H9 (cell line): ENCODE data around the gene KRTAP9-3. TPM values are rescaled to one million over a fixed set of nuclear protein-coding genes. Genes with fewer than 3 reads are reported as not detected.

Source experiments
- DNase-seq: peaks from one replicate; pipeline ENCODE4 v3.0.0-alpha.2; 2017
- H2AFZ ChIP-seq: one replicate; pipeline ENCODE4 v1.6.1; 2013; ENCODE audit warnings: mild to moderate bottlenecking, low read length, control low read depth, moderate library complexity
- H2AK5ac ChIP-seq: 2 replicates; pipeline ENCODE4 v1.6.1; 2013; ENCODE audit warnings: low read length, control low read depth, mixed read lengths; ENCODE audit not compliant: insufficient read length
- H2BK120ac ChIP-seq: one replicate; pipeline ENCODE4 v1.6.1; 2013; ENCODE audit warnings: low read depth, mild to moderate bottlenecking, low read length, control low read depth, inconsistent platforms; ENCODE audit not compliant: poor library complexity, severe bottlenecking
- H2BK12ac ChIP-seq: 2 replicates; pipeline ENCODE4 v1.6.1; 2013; ENCODE audit warnings: low read length, control low read depth, mixed read lengths, low read depth; ENCODE audit not compliant: insufficient read length
- H2BK15ac ChIP-seq: 2 replicates; pipeline ENCODE4 v1.6.1; 2013; ENCODE audit warnings: low read depth, low read length, control low read depth
- H2BK20ac ChIP-seq: one replicate; pipeline ENCODE4 v1.6.1; 2013; ENCODE audit warnings: low read depth, mild to moderate bottlenecking, low read length, control low read depth, inconsistent platforms; ENCODE audit not compliant: poor library complexity, severe bottlenecking
- H2BK5ac ChIP-seq: 2 replicates; pipeline ENCODE4 v1.6.1; 2013; ENCODE audit warnings: low read length, control low read depth, mixed read lengths; ENCODE audit not compliant: insufficient read length
- H3K14ac ChIP-seq: 2 replicates; pipeline ENCODE4 v1.6.1; 2013; ENCODE audit warnings: low read length, control low read depth; ENCODE audit not compliant: insufficient read depth
- H3K18ac ChIP-seq: 2 replicates; pipeline ENCODE4 v1.6.1; 2013; ENCODE audit warnings: low read depth, mild to moderate bottlenecking, mixed read lengths, low read length, control low read depth; ENCODE audit not compliant: insufficient read length
- H3K23ac ChIP-seq: 2 replicates; pipeline ENCODE4 v1.6.1; 2013; ENCODE audit warnings: low read length, control low read depth, mixed read lengths, low read depth; ENCODE audit not compliant: insufficient read length
- H3K23me2 ChIP-seq: 2 replicates; pipeline ENCODE4 v1.6.1; 2013; ENCODE audit warnings: low read depth, mild to moderate bottlenecking, mixed read lengths, low read length, control low read depth; ENCODE audit not compliant: insufficient read length, poor library complexity, severe bottlenecking
- H3K27ac ChIP-seq: 2 replicates; pipeline ENCODE4 v1.5.1; 2013; ENCODE audit warnings: low read length, control low read depth, mixed read lengths, low read depth; ENCODE audit not compliant: insufficient read length
- H3K27me3 ChIP-seq: 2 replicates; pipeline ENCODE4 v1.6.1; 2013; ENCODE audit warnings: low read length, control low read depth, inconsistent platforms; ENCODE audit not compliant: insufficient read depth
- H3K4ac ChIP-seq: 2 replicates; pipeline ENCODE4 v1.6.1; 2013; ENCODE audit warnings: low read depth, mild to moderate bottlenecking, control low read depth, inconsistent platforms, low read length, moderate library complexity
- H3K4me1 ChIP-seq: 2 replicates; pipeline ENCODE4 v1.6.1; 2013; ENCODE audit warnings: low read length, control low read depth, inconsistent platforms; ENCODE audit not compliant: insufficient read depth
- H3K4me2 ChIP-seq: 2 replicates; pipeline ENCODE4 v1.6.1; 2013; ENCODE audit warnings: low read length, control low read depth, mixed read lengths; ENCODE audit not compliant: insufficient read length, insufficient read depth
- H3K56ac ChIP-seq: 2 replicates; pipeline ENCODE4 v1.6.1; 2013; ENCODE audit warnings: low read depth, mild to moderate bottlenecking, mixed read lengths, low read length, control low read depth; ENCODE audit not compliant: insufficient read length
- H3K79me1 ChIP-seq: 2 replicates; pipeline ENCODE4 v1.6.1; 2013; ENCODE audit warnings: low read depth, mild to moderate bottlenecking, moderate library complexity, low read length, control low read depth, inconsistent platforms; ENCODE audit not compliant: insufficient read depth, poor library complexity, severe bottlenecking
- H3K79me2 ChIP-seq: 2 replicates; pipeline ENCODE4 v1.6.1; 2013; ENCODE audit warnings: low read length, control low read depth, inconsistent platforms; ENCODE audit not compliant: insufficient read depth
- H3K9ac ChIP-seq: 2 replicates; pipeline ENCODE4 v1.6.1; 2013; ENCODE audit warnings: low read length, control low read depth, mixed read lengths; ENCODE audit not compliant: insufficient read length; ENCODE audit errors: extremely low read depth
- H3K9me3 ChIP-seq: one replicate; pipeline ENCODE4 v1.6.1; 2013; ENCODE audit warnings: low read depth, low read length, inconsistent platforms; ENCODE audit not compliant: control insufficient read depth
- H3T11ph ChIP-seq: one replicate; pipeline ENCODE4 v1.6.1; 2013; ENCODE audit warnings: mild to moderate bottlenecking, low read length, control low read depth, inconsistent platforms
- H4K20me1 ChIP-seq: one replicate; pipeline ENCODE4 v1.6.1; 2013; ENCODE audit not compliant: control insufficient read depth, insufficient read length, insufficient read depth
- H4K5ac ChIP-seq: 2 replicates; pipeline ENCODE4 v1.6.1; 2013; ENCODE audit warnings: low read depth, mild to moderate bottlenecking, mixed read lengths, low read length, control low read depth; ENCODE audit not compliant: insufficient read length
- H4K8ac ChIP-seq: replicated peaks from 2 replicates; pipeline ENCODE4 v1.6.1; 2013; ENCODE audit warnings: low read length, control low read depth, mixed read lengths, low read depth; ENCODE audit not compliant: insufficient read length
- H4K91ac ChIP-seq: 2 replicates; pipeline ENCODE4 v1.6.1; 2013; ENCODE audit warnings: low read depth, mild to moderate bottlenecking, moderate library complexity, mixed read lengths, low read length, control low read depth; ENCODE audit not compliant: insufficient read length
- H3K27ac Mint-ChIP-seq, 3 experiments: 2 replicates in 2 of 3; 3 replicates in 1 of 3; pipeline ENCODE4 v1.8.0; 2020 to 2021; ENCODE audit warnings: mixed read lengths in 3 of 3, mild to moderate bottlenecking in 1 of 3, moderate library complexity in 1 of 3
- H3K27me3 Mint-ChIP-seq: 2 replicates; pipeline ENCODE4 v1.8.0; 2021; ENCODE audit warnings: low read depth, mild to moderate bottlenecking, moderate library complexity, mixed read lengths
- H3K36me3 Mint-ChIP-seq, 3 experiments: 2 replicates in 2 of 3; 3 replicates in 1 of 3; pipeline ENCODE4 v1.8.0; 2020 to 2021; ENCODE audit warnings: low read depth in 3 of 3, mixed read lengths in 3 of 3; ENCODE audit not compliant: insufficient read depth in 1 of 3
- H3K4me1 Mint-ChIP-seq, 2 experiments: 2 replicates each; pipeline ENCODE4 v1.8.0; 2020; ENCODE audit warnings: mixed read lengths in 2 of 2
- H3K4me3 Mint-ChIP-seq, 2 experiments: 2 replicates in 1 of 2; 3 replicates in 1 of 2; pipeline ENCODE4 v1.8.0; 2020 to 2021; ENCODE audit warnings: mild to moderate bottlenecking in 2 of 2, mixed read lengths in 2 of 2, moderate library complexity in 1 of 2
- H3K9me3 Mint-ChIP-seq, 2 experiments: 2 replicates in 1 of 2; 3 replicates in 1 of 2; pipeline ENCODE4 v1.8.0; 2020; ENCODE audit warnings: mild to moderate bottlenecking in 2 of 2, mixed read lengths in 2 of 2, moderate library complexity in 1 of 2
- WGBS: extraction: QIAGEN DNeasy Blood & Tissue Kit; methylation state at CpG from one replicate; pipeline ENCODE4 v1.1.7; 2013; ENCODE audit warnings: missing lambda C conversion rate, low lambda C conversion rate, mixed read lengths; ENCODE audit not compliant: insufficient read length; ENCODE audit errors: extremely low coverage; 5-methylcytosine and 5-hydroxymethylcytosine counted together
- total RNA-seq: library from RNA; stranded (reverse); gene quantifications from 2 replicates; pipeline ENCODE4 v1.2.1, GENCODE V29; 2021
- TF ChIP-seq, protein P1 (sequence below): fragments of 200-600 bp; sonication (generic); conservative IDR thresholded peaks from 3 replicates; pipeline ENCODE4 v1.8.0; 2021; ENCODE audit warnings: antibody characterized with exemption, mild to moderate bottlenecking

Gene KRTAP9-3
- total RNA-seq, 1 experiment from 2014 or later = not detected

DNA sequence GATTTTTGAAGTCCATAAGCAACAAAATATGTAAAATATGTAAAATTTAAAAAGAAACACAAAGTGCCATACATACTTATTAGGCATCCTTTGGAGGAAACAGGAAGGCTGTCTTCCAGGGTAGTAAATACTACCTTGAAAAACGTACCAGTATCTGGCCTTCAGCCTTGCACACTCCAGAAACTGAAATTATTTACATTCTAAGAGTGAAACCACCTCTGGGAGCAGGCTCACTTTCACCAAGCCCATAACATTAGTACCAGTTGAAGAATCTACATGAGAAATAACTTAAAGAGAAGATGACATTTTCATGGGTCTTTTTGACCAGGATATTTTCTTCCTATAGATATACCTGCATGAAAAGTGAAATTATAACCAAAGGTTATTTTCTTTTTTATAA lies 36.2 kb upstream of the KRTAP9-3 start:
- H3K27me3 ChIP-seq = no peaks in the 10 kb centered on the region
- H3T11ph ChIP-seq = no peak overlapping the region
- no peak overlapping the region for H3K14ac ChIP-seq
- H3K18ac ChIP-seq = no peak overlapping the region
- no peak overlapping the region for H3K9ac ChIP-seq
- Mint-ChIP-seq H3K36me3 (0 out of 7 replicates have a peak, but pooled peaks cover 0 to 3% (median 0%) of the 10 kb centered on the region in 3 experiments), H3K9me3 (peaks cover 7 to 12% of the 10 kb centered on the region in 2 experiments; a peak in 4 of 5 replicates), H3K27me3 (peaks cover 4% of the 10 kb centered on the region), H3K27ac (no peak overlapping the region), H3K4me1 (no peaks in the 10 kb centered on the region), H3K4me3 (no peak overlapping the region)
- no peaks in the 10 kb centered on the region for H3K9me3 ChIP-seq
- H4K20me1 ChIP-seq = no peaks in the 10 kb centered on the region
- no peak overlapping the region for H2BK20ac ChIP-seq
- no peak overlapping the region for H4K8ac ChIP-seq
- no peak for DNase-seq
- WGBS = no CpG with 5 or more reads among the region's 1 CpG
- H4K91ac ChIP-seq = no peak overlapping the region
- no peak overlapping the region for H2BK12ac ChIP-seq
- no peaks in the 10 kb centered on the region for H3K4me1 ChIP-seq
- H3K4me2 ChIP-seq = no peak overlapping the region
- H3K79me2 ChIP-seq = no peaks in the 10 kb centered on the region
- no peak overlapping the region for H3K4ac ChIP-seq
- no peak overlapping the region for H2AFZ ChIP-seq
- H2BK120ac ChIP-seq = no peak overlapping the region
- no peak overlapping the region for H3K56ac ChIP-seq
- no peak overlapping the region for H3K23ac ChIP-seq
- no peaks in the 10 kb centered on the region for H3K23me2 ChIP-seq
- H3K79me1 ChIP-seq = no peaks in the 10 kb centered on the region
- H2AK5ac ChIP-seq = no peak overlapping the region
- no peak overlapping the region for H2BK5ac ChIP-seq
- TF ChIP-seq, protein P1, sequence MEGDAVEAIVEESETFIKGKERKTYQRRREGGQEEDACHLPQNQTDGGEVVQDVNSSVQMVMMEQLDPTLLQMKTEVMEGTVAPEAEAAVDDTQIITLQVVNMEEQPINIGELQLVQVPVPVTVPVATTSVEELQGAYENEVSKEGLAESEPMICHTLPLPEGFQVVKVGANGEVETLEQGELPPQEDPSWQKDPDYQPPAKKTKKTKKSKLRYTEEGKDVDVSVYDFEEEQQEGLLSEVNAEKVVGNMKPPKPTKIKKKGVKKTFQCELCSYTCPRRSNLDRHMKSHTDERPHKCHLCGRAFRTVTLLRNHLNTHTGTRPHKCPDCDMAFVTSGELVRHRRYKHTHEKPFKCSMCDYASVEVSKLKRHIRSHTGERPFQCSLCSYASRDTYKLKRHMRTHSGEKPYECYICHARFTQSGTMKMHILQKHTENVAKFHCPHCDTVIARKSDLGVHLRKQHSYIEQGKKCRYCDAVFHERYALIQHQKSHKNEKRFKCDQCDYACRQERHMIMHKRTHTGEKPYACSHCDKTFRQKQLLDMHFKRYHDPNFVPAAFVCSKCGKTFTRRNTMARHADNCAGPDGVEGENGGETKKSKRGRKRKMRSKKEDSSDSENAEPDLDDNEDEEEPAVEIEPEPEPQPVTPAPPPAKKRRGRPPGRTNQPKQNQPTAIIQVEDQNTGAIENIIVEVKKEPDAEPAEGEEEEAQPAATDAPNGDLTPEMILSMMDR = no peak
- H4K5ac ChIP-seq = no peak overlapping the region
- no peak overlapping the region for H2BK15ac ChIP-seq
- no peak overlapping the region for H3K27ac ChIP-seq
